ENCODE measurements around the gene CNTN6. TPM values are rescaled to one million over a fixed set of nuclear protein-coding genes. Genes with fewer than 3 reads are reported as not detected.

Gene CNTN6
- total and polyA plus RNA-seq, 2 of the 4 experiments (the other 2 are of a cell fraction) = not detected

- H2BK20ac ChIP-seq (ENCODE audit: low read depth, low read length) = no peak overlapping the region
- H2BK5ac ChIP-seq (ENCODE audit: low read depth, low read length, poor library complexity, severe bottlenecking) = no peak overlapping the region
- CTCF ChIA-PET = no interaction called here
- H4K8ac ChIP-seq (ENCODE audit: low read depth in 2 of 2, low read length in 2 of 2) = no peak overlapping the region
- H3K36me3 ChIP-seq (ENCODE audit: control insufficient read depth, insufficient read depth, low read length) = no peaks in the 10 kb centered on the region
- H3K56ac ChIP-seq (ENCODE audit: extremely low read depth, insufficient read depth, low read length) = no peak overlapping the region
- H2BK120ac ChIP-seq (ENCODE audit: low read depth, low read length) = no peak overlapping the region
- dilution Hi-C loops (cut with HindIII; ENCODE audit: low sequenced_read_pairs, unreplicated experiment) (no loop called here), intact Hi-C loops (cut with micrococcal nuclease) (no loop called here), in situ Hi-C loops (cut with MboI; ENCODE audit: low sequenced_read_pairs) (no loop called here)
- no peak overlapping the region for H4K91ac ChIP-seq (ENCODE audit: insufficient read depth, low read depth, low read length)
- POLR2A ChIA-PET (ENCODE audit: unreplicated experiment) = no interaction called here
- no peak overlapping the region for H3K4me3 ChIP-seq (ENCODE audit: insufficient read depth, low read depth, low read length)
- WGBS, 2 experiments (ENCODE audit: extremely low coverage in 2 of 2, insufficient read length in 1 of 2) = no CpG with 5 or more reads among the region's 3 CpGs
- peaks cover 16% of the 10 kb centered on the region for H3K9me3 ChIP-seq (ENCODE audit: control insufficient read depth, insufficient read depth, low read length)
- no peak for ATAC-seq (ENCODE audit: low read depth)
- no peak for TF ChIP-seq POLR2A (IDR thresholded peaks at IDR 0.05; ENCODE audit: low read depth, low read length)
- no peak for TF ChIP-seq MAZ (IDR thresholded peaks at IDR 0.05; ENCODE audit: borderline replicate concordance, low read depth, low read length)
- TF ChIP-seq CHD1 (IDR thresholded peaks at IDR 0.05; ENCODE audit: low read depth, low read length) = no peak
- no peak for TF ChIP-seq MAFK (IDR thresholded peaks at IDR 0.05; ENCODE audit: low read depth, low read length)
- TF ChIP-seq ELK1 (IDR thresholded peaks at IDR 0.05; ENCODE audit: borderline replicate concordance, low read depth, low read length) = no peak
- no peak for TF ChIP-seq RAD21 (IDR thresholded peaks at IDR 0.05; ENCODE audit: low read length)
- TF ChIP-seq CTCF (conservative IDR thresholded peaks at IDR 0.05; ENCODE audit: low read depth, low read length) = no peak
- no peak for TF ChIP-seq MXI1 (IDR thresholded peaks at IDR 0.05; ENCODE audit: borderline replicate concordance, low read depth, low read length)
- no peak for TF ChIP-seq CEBPB (IDR thresholded peaks at IDR 0.05; ENCODE audit: low read depth, low read length)
- no peak overlapping the region for H3K4me2 ChIP-seq (ENCODE audit: low read depth, low read length)
- DNase-seq = no peak
- H4K20me1 ChIP-seq (ENCODE audit: insufficient read depth, low read length) = no peaks in the 10 kb centered on the region
- H2AK9ac ChIP-seq (replicated peaks; ENCODE audit: low read depth, low read length, poor library complexity) = no peak overlapping the region
- no peak overlapping the region for H4K5ac ChIP-seq (ENCODE audit: low read depth, low read length)
- no TSS peak for BruUV-seq (replicated peaks)
- no peaks in the 10 kb centered on the region for H3K79me1 ChIP-seq (ENCODE audit: low read depth in 1 of 2, low read length in 2 of 2)
- no peak overlapping the region for H3K27ac ChIP-seq (ENCODE audit: insufficient read depth, low read length)
- H3K14ac ChIP-seq (replicated peaks; ENCODE audit: low read depth, low read length) = no peak overlapping the region
- H3K4me1 ChIP-seq (ENCODE audit: control insufficient read depth, insufficient read depth, low read length) = no peaks in the 10 kb centered on the region
- no peaks in the 10 kb centered on the region for H3K9me1 ChIP-seq (ENCODE audit: insufficient read depth, low read length)
- no peak overlapping the region for H2AFZ ChIP-seq (replicated peaks; ENCODE audit: low read length, poor library complexity)
- no peak overlapping the region for H3K9ac ChIP-seq (ENCODE audit: low read depth, low read length)
- H3K18ac ChIP-seq (ENCODE audit: low read depth, low read length) = no peak overlapping the region
- H3K27me3 ChIP-seq (ENCODE audit: control insufficient read depth, insufficient read depth, low read length) = no peaks in the 10 kb centered on the region
- H3K4ac ChIP-seq (ENCODE audit: low read depth, low read length) = no peak overlapping the region
- H2BK15ac ChIP-seq (ENCODE audit: low read depth, low read length) = no peak overlapping the region
- H3K23ac ChIP-seq (ENCODE audit: low read depth, low read length) = no peak overlapping the region
- no peak overlapping the region for H2AK5ac ChIP-seq (ENCODE audit: low read depth, low read length)
These were observed 349.4 kb downstream of the CNTN6 start for GRCh38 chr3:1442271-1442670.
